WTC11 (cell line): ENCODE results near the gene LYPD6B. TPM values are rescaled to one million over a fixed set of nuclear protein-coding genes. Genes with fewer than 3 reads are reported as not detected.

Experiments
- ATAC-seq: fragments of 200-7000 bp; cut with Tn5 transposase; 2 replicates; pipeline ENCODE4 v1.10.0; 2021; ENCODE audit warnings: mild to moderate bottlenecking, moderate library complexity
- CTCF ChIA-PET: fragments of 300-600 bp; sonication (Branson Sonifier 250); formaldehyde crosslinking; loops from one replicate; lab custom pipeline; 2021; ENCODE audit warnings: antibody characterized with exemption; lab: Charles Lee
- POLR2A ChIA-PET: fragments of 350-600 bp; sonication (Branson Sonifier 250); formaldehyde crosslinking; loops from one replicate; lab custom pipeline; 2021; ENCODE audit warnings: antibody characterized with exemption; lab: Charles Lee
- DNase-seq: peaks from one replicate; pipeline ENCODE4 v3.0.0; 2021; ENCODE audit warnings: low spot score
- H3K27ac Mint-ChIP-seq: 2 replicates; pipeline ENCODE4 v1.8.0; 2021; ENCODE audit warnings: mixed read lengths
- H3K27me3 Mint-ChIP-seq: 2 replicates; pipeline ENCODE4 v1.8.0; 2021; ENCODE audit warnings: low read depth, mild to moderate bottlenecking, moderate library complexity, mixed read lengths
- H3K36me3 Mint-ChIP-seq: 2 replicates; pipeline ENCODE4 v1.8.0; 2021; ENCODE audit warnings: mixed read lengths
- H3K4me1 Mint-ChIP-seq: 2 replicates; pipeline ENCODE4 v1.8.0; 2022; ENCODE audit warnings: mixed read lengths
- H3K4me3 Mint-ChIP-seq: 2 replicates; pipeline ENCODE4 v1.8.0; 2021; ENCODE audit warnings: mild to moderate bottlenecking, moderate library complexity, mixed read lengths
- H3K9me3 Mint-ChIP-seq: 2 replicates; pipeline ENCODE4 v1.8.0; 2021; ENCODE audit warnings: mixed read lengths
- AFF4 ChIP-seq: sonication (generic); formaldehyde crosslinking; IDR thresholded peaks from 2 replicates; pipeline ENCODE4 v1.8.1; 2023; ENCODE audit warnings: mild to moderate bottlenecking, missing genetic modification reagents, borderline replicate concordance
- ELF4 ChIP-seq: sonication (generic); formaldehyde crosslinking; IDR thresholded peaks from 2 replicates; pipeline ENCODE4 v1.8.1; 2022; ENCODE audit warnings: low read depth, mild to moderate bottlenecking, moderate library complexity, missing genetic modification reagents
- GRHL2 ChIP-seq: fragments of 250-450 bp; sonication (Bioruptor Pico); IDR thresholded peaks from 2 replicates; pipeline ENCODE4 v1.8.0; 2022; ENCODE audit warnings: mild to moderate bottlenecking, moderate library complexity; ENCODE audit not compliant: insufficient replicate concordance, severe bottlenecking
- GTF2I ChIP-seq: fragments of 250-450 bp; sonication (Bioruptor Pico); conservative IDR thresholded peaks from 2 replicates; pipeline ENCODE4 v1.4.0; 2021; ENCODE audit warnings: mild to moderate bottlenecking
- KAT7 ChIP-seq: sonication (generic); formaldehyde crosslinking; IDR thresholded peaks from 2 replicates; pipeline ENCODE4 v1.8.1; 2023; ENCODE audit warnings: missing genetic modification reagents, mild to moderate bottlenecking, borderline replicate concordance
- OVOL2 ChIP-seq: fragments of 250-450 bp; sonication (Bioruptor Pico); IDR thresholded peaks from 2 replicates; pipeline ENCODE4 v1.9.0; 2021; ENCODE audit warnings: mild to moderate bottlenecking, borderline replicate concordance
- USF2 ChIP-seq: sonication (generic); formaldehyde crosslinking; IDR thresholded peaks from 2 replicates; pipeline ENCODE4 v1.8.1; 2023; ENCODE audit warnings: mild to moderate bottlenecking, missing genetic modification reagents, moderate library complexity
- ZNF281 ChIP-seq: sonication (generic); formaldehyde crosslinking; IDR thresholded peaks from 2 replicates; pipeline ENCODE4 v1.8.0; 2023; ENCODE audit warnings: mild to moderate bottlenecking, missing genetic modification reagents
- ZNF317 ChIP-seq: sonication (generic); formaldehyde crosslinking; IDR thresholded peaks from 2 replicates; pipeline ENCODE4 v1.8.1; 2023; ENCODE audit warnings: low read depth, mild to moderate bottlenecking, moderate library complexity, missing genetic modification reagents, borderline replicate concordance
- ZNF532 ChIP-seq: fragments of 250-450 bp; sonication (Bioruptor Pico); IDR thresholded peaks from 2 replicates; pipeline ENCODE4 v1.9.0; 2021; ENCODE audit warnings: mild to moderate bottlenecking, borderline replicate concordance
- total RNA-seq: library from RNA; stranded (reverse); gene quantifications from 3 replicates; pipeline ENCODE4 v1.2.3, GENCODE V29; 2021

Gene LYPD6B
- total RNA-seq, 1 experiment from 2014 or later = 1.6 TPM

GRCh38 chr2:149164827-149165226 is 126.3 kb downstream of the LYPD6B start (continued):
- TF ChIP-seq ZNF532 (CRISPR knock-in tag) (no peak), GTF2I (no peak), ZNF281 (CRISPR knock-in tag) (no peak), USF2 (CRISPR knock-in tag) (no peak)

- Mint-ChIP-seq H3K27me3 (no peaks in the 10 kb centered on the region), H3K9me3 (peaks cover 18% of the 10 kb centered on the region), H3K27ac (no peak overlapping the region), H3K36me3 (no peaks in the 10 kb centered on the region), H3K4me1 (peaks cover 26% of the 10 kb centered on the region), H3K4me3 (no peak overlapping the region)
- POLR2A ChIA-PET = no interaction called here
- CTCF ChIA-PET = no interaction called here
- ATAC-seq (peak; percentile 44; the same call in 1 of the 2 replicates), DNase-seq (no peak)
- TF ChIP-seq KAT7 (CRISPR knock-in tag) = no peak
- no peak for TF ChIP-seq ZNF317 (CRISPR knock-in tag)
- no peak for TF ChIP-seq ELF4 (CRISPR knock-in tag)
- TF ChIP-seq GRHL2 (CRISPR knock-in tag) = no peak
- TF ChIP-seq ZNF281 (CRISPR knock-in tag) = no peak
- TF ChIP-seq AFF4 = no peak
- no peak for TF ChIP-seq OVOL2 (CRISPR knock-in tag)
These were observed 128.7 kb downstream of the LYPD6B start for GRCh38 chr2:149167001-149167780.
